Esophagus muscularis mucosa (tissue), 4 donors: ENCODE results near the gene RGS3. TPM values are rescaled to one million over a fixed set of nuclear protein-coding genes. Genes with fewer than 3 reads are reported as not detected.

Source experiments
- DNase-seq: peaks from one replicate; pipeline ENCODE4 v3.0.0-alpha.2; 2017; ENCODE audit errors: extremely low spot score
- H3K27ac ChIP-seq, 4 donors: fragments of 200-600 bp; sonication (generic); replicated peaks in 1 of 4; 1 replicate in 3 of 4; 2 replicates in 1 of 4; pipeline ENCODE4 v1.5.1; 2016 to 2019; ENCODE audit warnings: mild to moderate bottlenecking in 1 of 4
- H3K27me3 ChIP-seq, 4 donors: fragments of 200-600 bp; sonication (generic); one replicate each; pipeline versions ENCODE4 v1.5.1 to v1.6.0; 2016 to 2019
- H3K36me3 ChIP-seq, 4 donors: fragments of 200-600 bp; sonication (generic); one replicate each; pipeline ENCODE4 v1.5.1; 2016 to 2019
- H3K4me1 ChIP-seq, 4 donors: fragments of 200-600 bp; sonication (generic); one replicate each; pipeline ENCODE4 v1.5.1; 2016 to 2019
- H3K4me3 ChIP-seq, 4 donors: fragments of 200-600 bp; sonication (generic); 1 replicate in 2 of 4; 2 replicates in 2 of 4; pipeline ENCODE4 v1.5.1; 2016 to 2019; ENCODE audit warnings: mild to moderate bottlenecking in 4 of 4, moderate library complexity in 1 of 4
- H3K9me3 ChIP-seq, 4 donors: fragments of 200-600 bp; sonication (generic); 1 replicate in 3 of 4; 2 replicates in 1 of 4; pipeline ENCODE4 v1.5.1; 2016 to 2019
- EP300 ChIP-seq: sonication (generic); formaldehyde crosslinking; IDR thresholded peaks from one replicate; pipeline ENCODE4 v1.6.1; 2017; ENCODE audit warnings: antibody characterized with exemption
- POLR2A ChIP-seq: fragments of 450-650 bp; IDR thresholded peaks from one replicate; pipeline ENCODE4 v1.6.1; 2017; ENCODE audit warnings: antibody characterized with exemption, moderate library complexity, mild to moderate bottlenecking, low read depth
- POLR2AphosphoS5 ChIP-seq, 2 donors: sonication (generic); formaldehyde crosslinking; IDR thresholded peaks; one replicate each; pipeline ENCODE4 v1.6.1; 2017; ENCODE audit warnings: antibody characterized with exemption in 2 of 2
- WGBS: methylation state at CpG from one replicate; pipeline ENCODE4 v1.1.5; 2018; 5-methylcytosine and 5-hydroxymethylcytosine counted together
- intact Hi-C: fragments of 100-400 bp; cut with DNase I; formaldehyde crosslinking; loops from one replicate; pipeline ENCODE4 v1.15.1; 2023
- total RNA-seq, 4 donors: library from RNA; depleted of rRNA; stranded (reverse); fragments of >200 nt; gene quantifications; one replicate each; pipeline versions ENCODE4 v1.1.0 to v1.2.1, GENCODE V29; 2016
- TF ChIP-seq, protein P1 (sequence below), 3 experiments: fragments of 200-600 bp in 2 of 3; fragments of 450-650 bp in 1 of 3; sonication (generic) in 2 of 3; IDR thresholded peaks; one replicate each; pipeline ENCODE4 v1.5.1; 2017 to 2019; ENCODE audit warnings: antibody characterized with exemption in 3 of 3, mild to moderate bottlenecking in 2 of 3, moderate library complexity in 1 of 3

RGS3 gene
- total RNA-seq, 4 donors from 2014 or later = 37.3 to 121 (median 68.5) TPM

DNA sequence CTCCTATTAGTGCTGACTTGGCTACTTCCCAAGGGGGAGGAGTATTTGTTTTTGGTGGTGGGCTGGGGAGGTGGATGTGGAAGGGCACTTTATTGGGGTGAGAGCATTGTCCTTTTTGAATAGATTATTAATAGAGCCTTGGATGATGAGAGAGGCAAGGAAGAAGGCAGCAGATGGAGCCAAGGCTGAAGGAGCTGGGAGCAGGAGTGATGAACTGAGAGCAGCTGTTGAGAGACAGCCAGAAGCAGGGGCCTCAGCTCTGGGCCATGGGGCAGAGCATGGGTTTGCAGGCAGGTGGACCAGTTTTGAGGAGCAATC, 29.6 kb downstream of the RGS3 start:
- no peak for TF ChIP-seq POLR2A
- no peak for TF ChIP-seq EP300
- TF ChIP-seq, protein P1, sequence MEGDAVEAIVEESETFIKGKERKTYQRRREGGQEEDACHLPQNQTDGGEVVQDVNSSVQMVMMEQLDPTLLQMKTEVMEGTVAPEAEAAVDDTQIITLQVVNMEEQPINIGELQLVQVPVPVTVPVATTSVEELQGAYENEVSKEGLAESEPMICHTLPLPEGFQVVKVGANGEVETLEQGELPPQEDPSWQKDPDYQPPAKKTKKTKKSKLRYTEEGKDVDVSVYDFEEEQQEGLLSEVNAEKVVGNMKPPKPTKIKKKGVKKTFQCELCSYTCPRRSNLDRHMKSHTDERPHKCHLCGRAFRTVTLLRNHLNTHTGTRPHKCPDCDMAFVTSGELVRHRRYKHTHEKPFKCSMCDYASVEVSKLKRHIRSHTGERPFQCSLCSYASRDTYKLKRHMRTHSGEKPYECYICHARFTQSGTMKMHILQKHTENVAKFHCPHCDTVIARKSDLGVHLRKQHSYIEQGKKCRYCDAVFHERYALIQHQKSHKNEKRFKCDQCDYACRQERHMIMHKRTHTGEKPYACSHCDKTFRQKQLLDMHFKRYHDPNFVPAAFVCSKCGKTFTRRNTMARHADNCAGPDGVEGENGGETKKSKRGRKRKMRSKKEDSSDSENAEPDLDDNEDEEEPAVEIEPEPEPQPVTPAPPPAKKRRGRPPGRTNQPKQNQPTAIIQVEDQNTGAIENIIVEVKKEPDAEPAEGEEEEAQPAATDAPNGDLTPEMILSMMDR (IDR thresholded peaks at IDR 0.05) = no peak
- TF ChIP-seq POLR2AphosphoS5 (IDR thresholded peaks at IDR 0.05) = no peak
- DNase-seq = no peak
- Histone ChIP-seq H3K36me3 (peaks cover 0 to 12% (median 2%) of the 10 kb centered on the region in 4 donors), H3K9me3 (no peaks in the 10 kb centered on the region), H3K27me3 (no peaks in the 10 kb centered on the region), H3K27ac (peak overlapping the region; percentile 59 to 78 (median 66)), H3K4me1 (peaks cover 30 to 49% (median 41%) of the 10 kb centered on the region in 4 donors), H3K4me3 (no peak overlapping the region)
- intact Hi-C loops = no loop called here

DNA sequence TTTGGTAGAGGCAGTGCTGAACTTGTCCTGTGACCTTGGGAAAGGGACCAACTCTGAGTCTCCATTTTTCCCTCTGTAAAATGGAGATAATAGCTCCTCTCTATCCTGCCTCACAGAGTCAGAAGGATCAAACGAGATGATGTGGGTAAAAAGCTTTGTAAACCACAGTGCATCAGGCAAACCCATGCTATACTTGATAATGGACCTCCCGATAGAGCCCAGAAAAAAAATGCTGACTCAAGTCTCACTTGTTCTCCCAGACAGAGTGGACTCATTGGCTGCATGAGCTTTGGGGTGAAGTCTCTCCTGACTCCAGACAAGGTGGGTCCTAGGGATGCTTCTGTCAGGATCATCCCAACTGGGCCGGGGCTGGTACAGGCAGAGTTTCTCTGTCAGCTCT, 32.0 kb downstream of the RGS3 start:
- Histone ChIP-seq H3K9me3 (no peaks in the 10 kb centered on the region), H3K4me1 (peaks cover 28 to 35% (median 32%) of the 10 kb centered on the region in 4 donors), H3K27ac (no peak overlapping the region), H3K36me3 (peaks cover 0 to 32% (median 2%) of the 10 kb centered on the region in 4 donors), H3K4me3 (no peak overlapping the region), H3K27me3 (no peaks in the 10 kb centered on the region)
- intact Hi-C loops = no loop called here
- no peak for TF ChIP-seq POLR2A
- TF ChIP-seq, protein P1 (IDR thresholded peaks at IDR 0.05) = no peak
- TF ChIP-seq POLR2AphosphoS5 (IDR thresholded peaks at IDR 0.05) = no peak
- no peak for TF ChIP-seq EP300
- WGBS = 96% methylated on average over 3 of the region's 3 CpGs
- DNase-seq = no peak

DNA sequence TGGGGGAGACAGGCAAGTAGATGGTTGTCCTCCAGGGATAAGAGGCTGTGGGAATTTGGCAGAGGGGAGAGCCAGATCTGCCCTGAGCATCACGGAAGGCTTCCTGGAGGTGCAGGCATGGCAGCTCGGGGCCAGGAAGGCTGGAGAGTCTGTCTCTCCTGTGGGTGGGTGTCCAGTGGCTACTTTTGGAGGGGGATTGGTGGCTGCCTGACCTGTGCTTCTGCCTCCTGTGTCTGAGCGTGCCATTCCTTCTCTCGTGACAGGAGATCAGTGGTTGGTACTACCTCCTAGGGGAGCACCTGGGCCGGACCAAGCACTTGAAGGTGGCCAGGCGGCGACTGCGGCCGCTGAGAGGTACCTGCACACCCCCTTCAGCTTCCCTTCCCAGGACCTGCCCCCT, 33.5 kb downstream of the RGS3 start:
- 98% methylated on average over 6 of the region's 9 CpGs for WGBS
- TF ChIP-seq, protein P1 (IDR thresholded peaks at IDR 0.05) = no peak
- TF ChIP-seq EP300 (no peak), POLR2A (no peak), POLR2AphosphoS5 (IDR thresholded peaks at IDR 0.05) (no peak)
- Histone ChIP-seq H3K27me3 (no peaks in the 10 kb centered on the region), H3K4me3 (no peak overlapping the region), H3K9me3 (no peaks in the 10 kb centered on the region), H3K4me1 (peaks cover 18 to 27% (median 25%) of the 10 kb centered on the region in 4 donors), H3K27ac (no peak overlapping the region), H3K36me3 (peaks cover 0 to 39% (median 2%) of the 10 kb centered on the region in 4 donors)
- no peak for DNase-seq
- intact Hi-C loops = no loop called here

DNA sequence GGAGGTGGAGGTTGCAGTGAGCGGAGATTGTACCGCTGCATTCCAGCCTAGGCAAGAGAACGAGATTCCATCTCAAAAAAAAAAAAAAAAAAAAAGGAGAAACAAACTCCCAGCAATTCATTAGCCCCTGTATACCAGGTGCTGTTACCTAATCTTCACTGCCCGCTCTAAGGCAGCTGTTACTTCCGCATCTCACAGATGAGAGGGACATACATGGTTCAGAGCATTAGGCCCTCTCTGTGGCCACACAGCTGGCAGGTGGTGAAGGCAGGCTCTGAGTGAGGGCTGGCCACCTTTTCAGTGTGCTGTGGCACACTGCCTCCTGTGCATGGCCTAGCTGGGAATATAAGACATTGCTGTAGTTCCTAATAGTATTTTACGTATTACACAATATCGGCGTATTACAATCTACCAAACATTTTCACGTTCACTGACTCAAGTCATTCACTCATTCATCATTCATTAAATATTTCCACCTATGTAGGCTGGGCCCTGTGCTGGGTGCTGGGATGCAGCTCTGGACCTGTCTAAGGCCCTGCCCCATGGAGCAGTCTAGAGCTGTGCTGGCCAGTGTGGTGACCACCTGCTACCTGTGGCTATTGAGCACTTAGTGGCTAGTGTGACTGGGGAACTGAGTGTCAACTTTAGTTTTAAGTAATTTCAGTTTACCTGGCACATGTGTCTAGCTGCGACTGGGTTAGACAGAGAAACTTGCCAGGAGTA, 35.8 kb downstream of the RGS3 start:
- TF ChIP-seq POLR2A (no peak), POLR2AphosphoS5 (IDR thresholded peaks at IDR 0.05) (no peak), EP300 (no peak)
- TF ChIP-seq, protein P1 (IDR thresholded peaks at IDR 0.05) = no peak
- Histone ChIP-seq H3K36me3 (peaks cover 0 to 39% (median 3%) of the 10 kb centered on the region in 4 donors), H3K9me3 (no peaks in the 10 kb centered on the region), H3K27me3 (no peaks in the 10 kb centered on the region), H3K27ac (peak overlapping the region in 2 of 4 donors; percentile 37 to 48), H3K4me3 (no peak overlapping the region), H3K4me1 (peaks cover 0 to 23% (median 11%) of the 10 kb centered on the region in 4 donors)
- DNase-seq = no peak
- 94% methylated on average over 10 of the region's 10 CpGs for WGBS
- intact Hi-C loops = no loop called here
